ENCODE data around the gene TTLL7. TPM values are rescaled to one million over a fixed set of nuclear protein-coding genes. Genes with fewer than 3 reads are reported as not detected.

Gene TTLL7
- total RNA-seq, 6 donors from 2014 or later = 7.5 to 44.3 (median 21.9) TPM

DNA sequence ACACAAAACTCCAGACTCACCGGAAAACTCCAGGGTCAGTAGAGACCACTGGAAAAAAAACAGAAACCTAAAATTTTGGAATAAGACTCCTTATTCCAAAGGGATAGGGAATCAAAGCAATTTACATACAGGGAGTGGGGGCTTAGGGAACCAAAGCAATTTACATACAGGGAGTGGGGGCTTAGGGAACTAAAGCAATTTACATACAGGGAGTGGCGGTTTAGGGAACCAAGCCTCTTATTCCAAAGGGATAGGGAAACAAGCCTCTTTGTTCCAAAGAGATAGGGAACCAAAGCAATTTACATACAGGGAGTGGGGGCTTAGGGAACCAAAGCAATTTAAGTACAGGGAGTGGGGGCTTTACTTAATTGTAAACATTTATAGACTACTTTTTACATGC is 28.4 kb upstream of the TTLL7 start:
- Histone ChIP-seq H3K27ac (no peak overlapping the region), H3K27me3 (no peaks in the 10 kb centered on the region), H3K36me3 (no peaks in the 10 kb centered on the region), H3K9me3 (no peaks in the 10 kb centered on the region), H3K4me1 (no peaks in the 10 kb centered on the region), H3K4me3 (no peak overlapping the region)
- TF ChIP-seq EP300 (IDR thresholded peaks at IDR 0.05) (no peak), POLR2AphosphoS5 (IDR thresholded peaks at IDR 0.05) (no peak), POLR2A (IDR thresholded peaks at IDR 0.05) (no peak)
- TF ChIP-seq, protein P1, sequence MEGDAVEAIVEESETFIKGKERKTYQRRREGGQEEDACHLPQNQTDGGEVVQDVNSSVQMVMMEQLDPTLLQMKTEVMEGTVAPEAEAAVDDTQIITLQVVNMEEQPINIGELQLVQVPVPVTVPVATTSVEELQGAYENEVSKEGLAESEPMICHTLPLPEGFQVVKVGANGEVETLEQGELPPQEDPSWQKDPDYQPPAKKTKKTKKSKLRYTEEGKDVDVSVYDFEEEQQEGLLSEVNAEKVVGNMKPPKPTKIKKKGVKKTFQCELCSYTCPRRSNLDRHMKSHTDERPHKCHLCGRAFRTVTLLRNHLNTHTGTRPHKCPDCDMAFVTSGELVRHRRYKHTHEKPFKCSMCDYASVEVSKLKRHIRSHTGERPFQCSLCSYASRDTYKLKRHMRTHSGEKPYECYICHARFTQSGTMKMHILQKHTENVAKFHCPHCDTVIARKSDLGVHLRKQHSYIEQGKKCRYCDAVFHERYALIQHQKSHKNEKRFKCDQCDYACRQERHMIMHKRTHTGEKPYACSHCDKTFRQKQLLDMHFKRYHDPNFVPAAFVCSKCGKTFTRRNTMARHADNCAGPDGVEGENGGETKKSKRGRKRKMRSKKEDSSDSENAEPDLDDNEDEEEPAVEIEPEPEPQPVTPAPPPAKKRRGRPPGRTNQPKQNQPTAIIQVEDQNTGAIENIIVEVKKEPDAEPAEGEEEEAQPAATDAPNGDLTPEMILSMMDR (IDR thresholded peaks at IDR 0.05) = no peak
- 89 to 93% methylated on average over 2 of the region's 2 CpGs for WGBS, 2 donors
- ATAC-seq (ENCODE audit: low FRiP score in 2 of 2) = no peak
- no peak for DNase-seq

DNA sequence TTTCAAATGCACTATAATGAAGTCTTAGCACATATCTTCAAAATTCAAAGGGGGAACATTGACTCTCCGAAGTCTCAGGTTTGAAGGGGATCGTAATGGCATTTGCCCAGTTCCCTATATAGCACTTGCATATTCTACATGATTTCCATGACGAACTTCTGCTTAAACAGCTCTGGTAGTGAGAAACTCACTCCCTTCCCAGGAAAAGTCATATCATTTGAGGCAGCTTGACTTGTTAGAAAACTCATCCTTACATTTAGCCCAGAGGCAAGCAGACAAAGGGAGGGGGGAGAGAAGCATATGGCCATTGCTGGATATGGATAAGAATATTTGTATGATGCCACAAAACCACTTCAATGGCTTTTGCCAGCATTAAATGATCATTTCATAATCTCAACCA is 27.0 kb upstream of the TTLL7 start:
- no peaks in the 10 kb centered on the region for H3K27me3 ChIP-seq
- no peak for DNase-seq

DNA sequence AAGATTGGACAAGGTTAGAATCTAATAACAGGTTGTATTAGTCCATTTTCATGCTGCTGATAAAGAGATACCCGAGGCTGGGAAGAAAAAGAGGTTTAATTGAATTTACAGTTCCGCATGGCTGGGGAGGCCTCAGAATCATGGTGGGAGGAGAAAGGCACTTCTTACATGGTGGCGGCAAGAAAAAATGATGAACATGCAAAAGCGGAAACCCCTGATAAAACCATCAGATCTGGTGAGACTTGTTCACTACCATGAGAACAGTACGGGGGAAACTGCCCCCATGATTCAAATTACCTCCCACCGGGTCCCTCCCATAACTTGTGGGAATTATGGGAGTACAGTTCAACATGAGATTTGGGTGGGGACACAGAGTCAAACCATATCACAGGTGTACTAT is 22.9 kb upstream of the TTLL7 start:
- Histone ChIP-seq H3K27ac (no peak overlapping the region), H3K4me3 (no peak overlapping the region), H3K4me1 (no peaks in the 10 kb centered on the region), H3K27me3 (no peaks in the 10 kb centered on the region), H3K9me3 (no peaks in the 10 kb centered on the region), H3K36me3 (no peaks in the 10 kb centered on the region)
- ATAC-seq (ENCODE audit: low FRiP score in 2 of 2) = no peak
- no peak for DNase-seq
- WGBS, 2 donors = 93 to 96% methylated on average over 6 of the region's 6 CpGs
- TF ChIP-seq POLR2A (IDR thresholded peaks at IDR 0.05) (no peak), POLR2AphosphoS5 (IDR thresholded peaks at IDR 0.05) (no peak), EP300 (IDR thresholded peaks at IDR 0.05) (no peak)
- TF ChIP-seq, protein P1 (IDR thresholded peaks at IDR 0.05) = no peak

More for the DNA sequence above, 27.0 kb upstream of the TTLL7 start:
- H3K4me3 ChIP-seq = no peak overlapping the region
- TF ChIP-seq POLR2AphosphoS5 (IDR thresholded peaks at IDR 0.05) (no peak), EP300 (IDR thresholded peaks at IDR 0.05) (no peak), POLR2A (IDR thresholded peaks at IDR 0.05) (no peak)
- TF ChIP-seq, protein P1 (IDR thresholded peaks at IDR 0.05) = no peak
- no peaks in the 10 kb centered on the region for H3K9me3 ChIP-seq
- no peak for ATAC-seq (ENCODE audit: low FRiP score in 2 of 2)
- 92 to 94% methylated on average over 3 of the region's 3 CpGs for WGBS, 2 donors
- H3K36me3 ChIP-seq = no peaks in the 10 kb centered on the region
- H3K27ac ChIP-seq = no peak overlapping the region
- no peaks in the 10 kb centered on the region for H3K4me1 ChIP-seq

DNA sequence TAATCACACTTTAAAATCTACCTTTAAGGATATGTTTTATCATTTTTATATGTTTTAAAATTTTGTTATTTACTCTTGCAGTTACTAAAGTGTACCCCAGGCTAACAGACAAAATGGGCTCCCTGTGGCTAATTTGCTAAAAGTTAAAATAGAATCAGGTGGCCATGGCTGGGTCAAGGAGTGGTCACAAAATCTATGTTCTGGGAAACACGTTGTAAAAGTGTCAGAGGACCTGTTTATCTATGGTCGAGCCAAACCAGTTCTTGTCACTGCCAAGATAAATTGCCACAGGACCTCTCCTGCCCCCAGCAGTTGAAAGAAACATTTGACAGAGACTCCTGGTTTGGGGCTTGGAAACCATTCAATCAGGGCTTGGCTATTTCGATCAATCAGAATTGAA is 21.2 kb upstream of the TTLL7 start:
- TF ChIP-seq POLR2AphosphoS5 (IDR thresholded peaks at IDR 0.05) (no peak), POLR2A (IDR thresholded peaks at IDR 0.05) (no peak), EP300 (IDR thresholded peaks at IDR 0.05) (no peak)
- TF ChIP-seq, protein P1 (IDR thresholded peaks at IDR 0.05) = no peak
- Histone ChIP-seq H3K9me3 (no peaks in the 10 kb centered on the region), H3K4me1 (no peaks in the 10 kb centered on the region), H3K27ac (no peak overlapping the region), H3K27me3 (no peaks in the 10 kb centered on the region), H3K4me3 (no peak overlapping the region), H3K36me3 (no peaks in the 10 kb centered on the region)
- WGBS, 2 donors = 18 to 26% methylated on average over 3 of the region's 3 CpGs
- DNase-seq (no peak), ATAC-seq (ENCODE audit: low FRiP score in 2 of 2) (no peak)

DNA sequence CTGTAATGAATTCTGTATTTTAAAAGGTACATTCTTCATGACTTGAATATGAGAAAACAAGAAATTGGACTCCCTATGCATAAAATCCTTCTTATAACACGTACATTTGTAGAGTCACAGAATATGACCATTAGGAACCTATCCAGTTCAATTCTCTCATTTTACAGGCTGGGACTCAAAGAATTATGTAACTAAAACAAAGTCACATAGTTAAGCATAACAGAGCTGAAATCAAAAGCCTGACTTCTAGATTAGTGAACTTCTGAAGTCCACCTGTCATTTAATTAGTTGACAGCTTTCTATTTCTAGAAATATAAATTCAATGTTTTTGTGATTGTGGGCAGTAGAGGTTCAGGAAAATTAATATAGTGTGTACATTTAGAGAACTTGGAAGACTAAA is 20.3 kb upstream of the TTLL7 start:
- ATAC-seq (ENCODE audit: low FRiP score in 2 of 2) (no peak), DNase-seq (no peak)
- TF ChIP-seq, protein P1 (IDR thresholded peaks at IDR 0.05) = no peak
- TF ChIP-seq EP300 (IDR thresholded peaks at IDR 0.05) (no peak), POLR2AphosphoS5 (IDR thresholded peaks at IDR 0.05) (no peak), POLR2A (IDR thresholded peaks at IDR 0.05) (no peak)
- H3K9me3 ChIP-seq = no peaks in the 10 kb centered on the region
- H3K4me1 ChIP-seq = no peaks in the 10 kb centered on the region
- H3K27ac ChIP-seq = no peak overlapping the region
- WGBS, 2 donors = 57 to 76% methylated on average over 1 of the region's 1 CpG
- no peak overlapping the region for H3K4me3 ChIP-seq
- H3K27me3 ChIP-seq = no peaks in the 10 kb centered on the region
- H3K36me3 ChIP-seq = no peaks in the 10 kb centered on the region
